Measurements from ENCODE around the gene HOXD1. TPM values are rescaled to one million over a fixed set of nuclear protein-coding genes. Genes with fewer than 3 reads are reported as not detected.

HOXD1 gene
- total RNA-seq, 1 donor from 2014 or later, result 0.48 TPM

- no peak for DNase-seq (ENCODE audit: low spot score)
These were observed 35.9 kb upstream of the HOXD1 start for GRCh38 chr2:176152350-176153181.

- DNase-seq (ENCODE audit: low spot score), result no peak
These were observed 33.8 kb upstream of the HOXD1 start for GRCh38 chr2:176154576-176155252.

DNA sequence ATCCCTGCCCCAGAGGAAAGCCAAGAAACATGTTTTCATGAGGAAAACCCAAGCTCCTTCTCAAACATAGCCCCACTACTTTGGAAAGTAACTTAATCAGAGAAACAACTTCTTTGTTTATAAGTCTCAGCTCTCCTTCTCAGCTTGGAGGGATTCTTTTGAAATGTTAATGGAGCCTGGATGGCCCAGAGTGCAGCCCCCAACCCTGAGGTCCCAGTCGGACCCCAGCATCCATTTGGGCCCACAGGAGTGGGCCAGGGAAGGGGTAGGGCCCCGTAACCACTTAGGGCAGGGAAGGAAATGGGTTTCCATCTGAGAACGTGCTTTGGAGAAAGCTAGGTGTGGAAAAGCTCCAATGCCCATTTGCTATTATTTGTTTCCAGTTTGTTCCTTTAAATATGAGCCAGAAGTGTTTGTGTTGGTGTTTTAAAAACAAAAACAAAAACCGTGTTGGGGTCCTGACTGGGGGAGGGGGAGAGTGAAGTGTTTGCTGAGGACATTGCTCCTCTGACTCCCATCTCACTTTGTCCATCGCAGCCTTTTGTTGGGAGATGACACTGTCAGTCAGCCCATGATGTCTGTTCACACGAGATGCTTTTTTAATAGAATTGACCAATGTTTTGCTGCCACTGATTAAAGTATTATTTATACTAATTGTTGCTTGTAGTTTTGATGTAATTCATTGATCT, 33.0 kb upstream of the HOXD1 start:
- DNase-seq (ENCODE audit: low spot score), result no peak

DNA sequence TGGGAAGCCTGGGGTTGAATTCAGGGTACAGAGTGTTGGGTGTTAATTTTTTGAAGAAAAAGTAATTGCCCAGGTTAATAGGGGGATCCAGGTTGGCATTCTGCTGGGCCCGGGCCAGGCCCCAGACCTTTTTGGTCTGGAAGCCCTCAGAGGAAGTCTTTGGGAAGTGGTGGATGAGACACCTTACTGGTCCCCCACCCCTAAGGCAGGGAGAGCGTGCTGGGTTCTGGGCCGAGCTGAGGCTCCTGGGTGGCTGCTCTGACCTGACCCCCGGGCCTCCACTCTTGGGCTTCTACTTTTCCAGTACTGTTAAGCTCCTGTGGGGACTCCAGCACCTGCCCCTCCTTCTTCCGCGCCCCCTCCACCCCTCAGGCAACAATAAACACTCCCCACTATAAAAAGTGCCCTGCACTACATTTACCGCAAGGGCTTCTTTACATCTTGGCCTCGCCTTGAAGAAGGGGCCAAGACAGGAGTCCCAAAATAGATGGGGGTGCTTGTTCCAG, 32.1 kb upstream of the HOXD1 start:
- no peak for DNase-seq (ENCODE audit: low spot score)

DNA sequence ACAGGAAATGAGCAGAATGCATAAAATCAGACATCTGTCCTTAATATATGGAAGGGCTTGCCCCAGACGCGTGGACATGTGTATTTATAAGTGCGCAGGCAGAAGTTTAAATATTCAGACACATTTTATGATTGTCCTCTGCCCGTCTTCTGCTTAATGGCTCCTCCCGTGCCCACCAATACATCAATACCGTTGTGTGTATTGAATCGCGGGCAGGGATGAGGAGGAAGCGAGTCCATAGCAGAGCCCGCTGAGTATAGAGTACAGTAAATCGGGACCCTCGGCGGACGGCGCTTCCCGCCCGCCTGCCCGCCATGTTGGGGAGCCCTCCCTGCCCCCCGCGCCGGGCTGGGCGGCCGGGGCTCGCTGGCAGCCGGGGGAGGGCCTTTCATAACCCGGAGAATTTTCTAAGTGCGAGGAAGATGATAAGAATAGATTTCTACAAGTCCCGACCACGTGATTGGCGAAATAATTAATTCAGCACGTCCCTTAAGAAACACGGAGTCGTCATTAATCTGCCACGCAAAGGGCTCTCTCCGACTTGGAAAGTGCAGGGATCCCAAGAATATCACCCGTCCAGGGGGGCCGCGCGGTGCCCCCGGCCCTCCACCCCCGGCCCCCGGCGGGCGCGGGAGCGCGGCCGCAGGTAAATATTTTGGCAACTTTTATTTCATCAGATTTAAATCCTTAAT, 31.5 kb upstream of the HOXD1 start, which contains the start of gene HOXD3:
Gene HOXD3, plus strand, starts transcription at position 501 of the 692 bp plus-strand sequence. CDS start 11,808 bp downstream, outside the sequence.
- no peak for DNase-seq (ENCODE audit: low spot score)

DNA sequence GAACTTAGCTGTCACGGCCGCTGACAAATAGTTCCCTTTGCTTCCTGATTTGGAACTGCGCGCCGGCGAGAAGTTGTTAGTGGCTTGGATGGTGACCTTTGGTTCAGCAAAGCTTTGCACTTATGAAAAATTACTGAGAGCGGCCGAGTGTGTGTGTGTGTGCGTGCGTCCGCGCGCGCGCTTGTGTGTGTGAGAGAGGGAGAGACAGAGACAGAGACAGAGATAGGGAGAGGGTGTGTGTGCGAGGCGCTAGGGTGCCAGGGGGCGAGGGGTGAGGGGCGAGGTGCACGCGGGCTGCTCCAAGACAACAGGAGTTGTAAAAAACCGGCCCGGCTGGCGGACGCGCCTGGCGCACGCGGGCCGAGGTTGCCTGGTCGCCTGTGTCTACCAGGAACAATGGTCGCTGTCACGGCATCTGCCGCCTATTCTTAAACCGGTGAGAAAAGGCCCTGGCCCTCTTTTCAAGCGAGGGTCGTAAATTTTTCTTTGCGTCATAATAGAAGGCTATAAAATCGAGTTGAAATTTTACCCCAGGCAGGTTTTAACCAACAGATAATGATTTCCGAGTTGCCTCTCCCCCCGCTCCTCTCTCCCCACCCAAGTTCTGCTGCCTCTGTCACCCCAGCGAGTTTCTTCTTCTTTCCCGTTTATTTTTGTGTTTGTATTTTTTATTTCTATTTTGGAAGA, 30.8 kb upstream of the HOXD1 start:
- DNase-seq (ENCODE audit: low spot score), result no peak

DNA sequence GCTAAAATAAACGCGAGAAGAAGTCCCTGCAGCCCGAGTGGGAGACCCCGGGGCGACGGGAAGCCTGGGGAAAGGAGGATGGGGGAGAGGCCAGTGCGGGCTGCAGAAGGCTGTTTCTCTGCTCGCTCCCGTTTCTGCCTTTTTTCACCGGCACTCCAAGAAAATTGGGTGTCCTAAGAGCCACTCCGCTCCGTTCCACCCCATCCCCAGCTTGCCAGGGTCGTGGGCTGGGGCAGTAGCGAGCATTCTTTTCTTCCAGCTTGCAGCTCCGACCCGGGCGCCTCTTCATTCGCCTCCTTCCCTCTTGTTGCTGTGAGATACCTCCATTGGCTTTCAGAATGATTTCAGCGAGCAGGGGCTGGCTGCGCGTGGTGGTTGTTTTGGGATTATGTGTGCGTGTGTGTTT, 30.3 kb upstream of the HOXD1 start:
- DNase-seq (ENCODE audit: low spot score), result no peak

DNA sequence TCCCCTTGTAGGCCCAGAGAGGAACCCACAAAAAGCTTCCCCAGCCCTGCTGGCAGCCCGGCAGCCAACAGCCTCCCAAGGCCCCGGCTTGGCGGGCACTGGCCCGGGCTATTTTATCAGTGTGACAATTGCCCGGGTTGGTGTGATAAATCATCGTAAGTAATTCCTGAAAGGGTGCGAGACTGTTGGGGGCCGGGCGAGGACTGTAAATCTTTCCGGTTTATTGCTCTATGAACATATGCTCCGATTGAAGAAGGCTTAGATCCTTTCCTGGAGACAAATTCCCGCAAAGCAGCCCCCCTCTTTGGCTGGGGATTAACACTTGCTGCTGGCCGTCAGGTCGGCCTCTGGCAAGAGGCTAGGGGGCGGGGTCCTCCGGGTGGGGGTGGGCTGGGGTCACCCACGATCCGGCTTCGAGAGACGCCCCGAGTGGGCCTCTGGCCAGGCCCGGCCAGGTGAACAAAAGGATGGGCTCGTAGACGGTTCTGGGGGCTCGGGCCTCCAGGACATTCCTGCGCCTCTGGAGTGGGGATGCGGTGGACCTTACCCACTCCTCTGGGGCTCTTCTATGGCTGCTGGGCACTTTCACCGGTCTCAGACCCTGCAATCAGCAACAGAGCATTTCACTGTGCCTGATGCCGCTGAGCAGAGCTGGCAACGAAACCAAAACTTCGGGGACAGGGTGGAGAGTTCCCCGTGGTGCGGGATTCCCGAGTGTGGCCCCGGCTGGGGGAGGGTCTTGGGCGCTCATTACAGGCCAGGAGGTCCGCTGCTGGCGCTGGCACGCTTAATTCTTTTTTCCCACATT, 29.4 kb upstream of the HOXD1 start:
- no peak for DNase-seq (ENCODE audit: low spot score)

GRCh38 chr2:176159663-176160250, 28.7 kb upstream of the HOXD1 start:
- DNase-seq (ENCODE audit: low spot score), result no peak

DNA sequence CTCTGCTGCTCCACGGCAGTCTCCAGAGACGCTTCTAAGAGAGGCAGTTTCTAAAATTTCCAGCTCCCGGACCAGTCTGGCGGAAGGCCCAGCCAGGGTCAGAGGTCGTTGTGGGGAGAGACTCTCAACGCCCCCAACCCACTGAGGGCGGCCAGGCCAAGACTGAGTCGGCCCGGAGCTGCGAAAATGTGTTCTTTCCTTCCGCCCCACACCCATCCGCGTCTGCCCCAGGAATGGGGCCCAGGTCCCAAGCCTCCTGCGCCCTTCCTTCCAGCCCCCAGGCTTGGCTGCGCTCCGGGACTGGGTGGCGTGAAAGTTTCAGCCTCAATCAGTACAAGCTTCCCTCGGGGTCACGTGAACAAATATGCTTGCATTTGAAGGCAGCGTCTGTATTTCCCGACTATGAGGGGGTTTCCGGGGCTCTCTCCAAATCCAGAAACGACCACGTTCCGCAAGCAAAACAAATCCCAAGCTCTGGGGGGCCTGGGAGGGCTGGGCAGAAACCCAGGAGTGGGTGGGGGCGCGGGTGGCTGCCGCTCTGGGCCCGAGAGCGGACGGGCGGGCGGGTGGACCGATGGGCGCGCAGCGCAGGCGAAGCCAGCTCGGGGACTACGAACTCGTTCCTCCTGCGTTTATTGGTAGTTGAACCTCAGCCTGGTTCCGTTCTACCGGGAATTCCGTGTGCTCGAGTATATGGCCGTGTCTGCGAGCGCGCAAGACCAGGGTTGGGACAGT, 28.1 kb upstream of the HOXD1 start:
- DNase-seq (ENCODE audit: low spot score), result no peak

GRCh38 chr2:176160986-176161824, 27.3 kb upstream of the HOXD1 start:
- no peak for DNase-seq (ENCODE audit: low spot score)

DNA sequence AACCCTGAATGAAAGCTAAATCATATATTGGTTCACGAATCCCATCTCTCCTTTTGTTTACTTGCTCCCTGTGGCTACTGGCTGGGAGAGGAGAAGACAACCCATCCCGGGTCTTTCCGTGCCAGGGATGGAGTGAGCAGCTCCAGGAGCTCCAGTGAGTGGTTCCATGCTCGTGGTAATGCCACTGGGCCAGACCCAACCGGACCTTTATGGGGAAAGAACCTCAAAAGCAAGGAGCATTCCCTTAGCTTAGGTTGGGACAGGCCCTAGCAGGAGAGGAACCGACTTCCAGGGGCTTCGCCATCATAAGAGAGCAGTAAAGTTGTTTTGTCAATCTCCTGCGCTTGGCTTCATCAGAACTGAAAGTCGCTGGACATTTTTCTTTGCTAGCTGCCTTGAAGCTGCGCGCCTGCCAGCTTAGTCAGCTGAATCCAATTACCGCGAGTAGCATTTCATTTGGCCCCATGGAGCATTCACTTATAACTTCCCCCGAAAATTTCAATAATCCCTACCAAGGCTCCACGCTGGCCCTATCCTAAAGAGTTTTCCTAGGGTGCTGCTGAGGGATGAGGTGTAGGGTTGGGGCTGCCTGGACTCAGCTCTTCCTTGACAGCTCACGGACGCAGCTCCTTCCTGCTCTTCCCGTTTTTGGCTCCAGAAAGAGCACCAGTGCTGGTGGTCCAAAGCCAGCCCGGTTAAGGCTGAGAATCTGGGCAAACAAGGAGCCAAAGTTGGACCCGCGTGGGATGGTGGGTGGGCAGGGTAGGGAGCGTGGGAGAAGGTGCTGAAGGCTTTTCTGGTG, 26.4 kb upstream of the HOXD1 start:
- DNase-seq (ENCODE audit: low spot score), result no peak

GRCh38 chr2:176162911-176163671, 25.4 kb upstream of the HOXD1 start:
- no peak for DNase-seq (ENCODE audit: low spot score)

GRCh38 chr2:176163672-176164056, 24.8 kb upstream of the HOXD1 start:
- no peak for DNase-seq (ENCODE audit: low spot score)

- no peak for DNase-seq (ENCODE audit: low spot score)
These were observed 24.3 kb upstream of the HOXD1 start for GRCh38 chr2:176164201-176164600.

GRCh38 chr2:176164611-176165369, 23.7 kb upstream of the HOXD1 start:
- DNase-seq (ENCODE audit: low spot score), result no peak
